LNCaP clone FGC (cell line): ENCODE results near the gene GORASP2.
A peak's percentile ranks its signal among the peaks of the same experiment; 100 is the strongest.

ENCODE experiments used
- DNase-seq: peaks from one replicate; pipeline ENCODE4 v3.0.0-alpha.2; 2011; ENCODE audit warnings: low read depth
- H3K4me3 ChIP-seq: 2 replicates; pipeline ENCODE4 v1.5.1; 2011; ENCODE audit warnings: mild to moderate bottlenecking, low read depth, low read length, control low read depth
- CTCF ChIP-seq: IDR thresholded peaks from 2 replicates; pipeline ENCODE4 v1.5.1; 2012; ENCODE audit warnings: mild to moderate bottlenecking; ENCODE audit not compliant: control insufficient read depth, insufficient read depth; ENCODE audit errors: extremely low read depth

The GORASP2 gene

GRCh38 chr2:170975943-170976270, 46.9 kb downstream of the GORASP2 start:
- no peak for TF ChIP-seq CTCF
- H3K4me3 ChIP-seq, result no peak overlapping the region
- no peak for DNase-seq

GRCh38 chr2:170984079-170984478, 55.0 kb downstream of the GORASP2 start:
- DNase-seq, result no peak
- TF ChIP-seq CTCF, result no peak
- H3K4me3 ChIP-seq, result no peak overlapping the region

GRCh38 chr2:170985407-170985806, 56.4 kb downstream of the GORASP2 start:
- H3K4me3 ChIP-seq, result no peak overlapping the region
- no peak for DNase-seq

GRCh38 chr2:170986566-170987258, 57.7 kb downstream of the GORASP2 start:
- H3K4me3 ChIP-seq, result no peak overlapping the region
- TF ChIP-seq CTCF, result no peak
- no peak for DNase-seq

More at GRCh38 chr2:170985407-170985806, 56.4 kb downstream of the GORASP2 start:
- no peak for TF ChIP-seq CTCF

GRCh38 chr2:170991398-170992182, 62.5 kb downstream of the GORASP2 start:
- 0 out of 2 replicates have a peak, but pooled peaks have one; percentile 16 for TF ChIP-seq CTCF
- no peak for DNase-seq
- no peak overlapping the region for H3K4me3 ChIP-seq

- DNase-seq, result no peak
- no peak for TF ChIP-seq CTCF
- H3K4me3 ChIP-seq, result no peak overlapping the region
Observed at GRCh38 chr2:170996316-170996715, 67.3 kb downstream of the GORASP2 start.
